PFSK-1 (cell line): ENCODE data around the gene SENP1.

Experiments used
- FOXP2 ChIP-seq: optimal IDR thresholded peaks from 2 replicates; pipeline ENCODE3; 2011; ENCODE audit warnings: borderline replicate concordance, control low read depth, inconsistent platforms; ENCODE audit not compliant: insufficient read depth; ENCODE audit errors: extremely low read length, extremely low read depth
- POLR2AphosphoS5 ChIP-seq: IDR thresholded peaks from 2 replicates; pipeline ENCODE4 v1.6.1; 2012; ENCODE audit warnings: low read depth, mild to moderate bottlenecking, control low read depth, low read length, moderate library complexity
- REST ChIP-seq, 2 experiments: IDR thresholded peaks; 2 replicates each; pipeline versions ENCODE4 v1.6.1 to v1.8.0; 2011 to 2012; ENCODE audit warnings: low read depth in 2 of 2, low read length in 2 of 2, control low read depth in 1 of 2, inconsistent platforms in 1 of 2, mild to moderate bottlenecking in 1 of 2, moderate library complexity in 1 of 2; ENCODE audit not compliant: insufficient read depth in 1 of 2
- SIN3A ChIP-seq: IDR thresholded peaks from 2 replicates; pipeline ENCODE4 v1.6.1; 2012; ENCODE audit warnings: mild to moderate bottlenecking, low read length, moderate library complexity, borderline replicate concordance; ENCODE audit not compliant: insufficient read depth
- TAF1 ChIP-seq: IDR thresholded peaks from 2 replicates; pipeline ENCODE4 v1.6.1; 2012; ENCODE audit warnings: low read length, control low read depth, borderline replicate concordance; ENCODE audit not compliant: insufficient read depth

DNA sequence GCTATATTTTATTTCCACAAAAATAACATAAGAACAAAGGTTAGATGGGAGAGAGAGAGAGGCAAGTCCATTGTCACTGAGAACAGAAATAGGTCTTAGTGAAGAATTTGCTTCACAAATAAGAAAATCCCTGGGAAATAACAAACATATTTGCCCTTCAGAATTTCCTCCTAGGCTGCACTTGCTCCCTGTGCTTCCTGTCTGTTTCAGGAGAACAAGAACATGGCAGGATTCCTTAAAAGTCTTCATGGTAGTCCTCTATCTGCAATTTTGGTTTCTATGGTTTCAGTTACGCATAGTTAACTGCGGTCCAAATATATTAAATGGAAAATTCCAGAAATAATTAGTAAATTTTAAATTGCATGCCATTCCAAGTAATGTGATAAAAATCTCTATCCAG lies 34.1 kb downstream of the SENP1 start:
- TF ChIP-seq REST (IDR thresholded peaks at IDR 0.05; ENCODE audit: insufficient read depth in 1 of 2, low read depth in 2 of 2, low read length in 2 of 2) (no peak), TAF1 (no peak), POLR2AphosphoS5 (no peak), FOXP2 (no peak), SIN3A (no peak)
